DMS53 treated with DMSO at 0.1 percent for 48 hours (cell line): Measurements from ENCODE around the gene POSTN.
"Not testable (repeated sequence)": the region's sequence is repeated elsewhere in the genome, so short reads cannot be mapped to it uniquely, and the experiment has no call there.

Source experiments
- DNase-seq: peaks from one replicate; lab custom pipeline; 2025; ENCODE audit not compliant: unreplicated experiment; lab: John Stamatoyannopoulos, UW

POSTN gene

DNA sequence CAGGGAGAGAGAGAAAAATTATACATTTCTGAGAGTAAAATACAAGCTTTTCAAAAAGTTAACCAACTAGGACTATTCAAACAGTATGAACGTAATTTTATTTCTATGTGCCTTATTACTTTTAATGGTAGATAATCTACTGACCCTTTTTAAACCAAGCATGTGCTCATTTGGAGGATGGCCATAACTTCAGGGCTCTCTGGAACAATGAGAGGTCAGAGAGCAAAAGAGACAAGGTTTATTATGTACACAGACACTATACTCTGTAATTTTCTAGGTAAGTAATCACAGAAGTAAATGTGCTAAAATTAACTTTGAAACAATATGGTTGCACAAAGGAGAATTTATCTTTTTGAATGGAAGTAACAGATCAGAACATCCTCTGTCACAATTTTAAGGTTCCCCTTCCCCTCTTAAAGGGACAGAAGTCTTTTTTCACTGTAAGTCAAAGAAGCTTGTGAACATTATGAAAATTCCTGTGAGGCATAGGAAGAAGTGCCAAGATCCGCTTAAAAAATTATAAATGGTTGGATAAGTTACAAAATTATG lies 1.0 kb downstream of the POSTN start:
- DNase-seq = no peak

GRCh38 chr13:37596805-37597204 lies 1.8 kb downstream of the POSTN start:
- DNase-seq = no peak

GRCh38 chr13:37595162-37595561 lies 3.4 kb downstream of the POSTN start:
- no peak for DNase-seq

DNA sequence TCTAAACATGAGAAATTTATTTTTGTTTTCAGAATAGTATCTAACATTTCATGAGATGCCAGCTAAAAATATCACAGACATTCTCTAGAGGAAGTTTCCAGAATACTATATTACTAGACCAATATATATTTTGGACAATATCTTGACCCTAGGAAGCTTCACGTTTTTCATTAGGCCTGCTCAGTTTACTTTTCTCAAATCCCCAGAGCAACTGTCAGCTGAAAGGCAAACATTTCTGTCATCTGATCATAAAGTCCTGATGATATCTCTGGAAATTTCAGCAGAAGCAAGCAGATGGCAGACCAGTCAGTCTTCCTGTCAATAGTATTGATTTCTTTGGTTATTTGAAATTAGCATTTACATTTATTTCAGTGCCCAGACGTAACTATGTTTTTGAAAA lies 4.0 kb downstream of the POSTN start:
- peak; percentile 7 for DNase-seq

GRCh38 chr13:37589381-37589780 lies 9.2 kb downstream of the POSTN start:
- DNase-seq = not testable (repeated sequence)

DNA sequence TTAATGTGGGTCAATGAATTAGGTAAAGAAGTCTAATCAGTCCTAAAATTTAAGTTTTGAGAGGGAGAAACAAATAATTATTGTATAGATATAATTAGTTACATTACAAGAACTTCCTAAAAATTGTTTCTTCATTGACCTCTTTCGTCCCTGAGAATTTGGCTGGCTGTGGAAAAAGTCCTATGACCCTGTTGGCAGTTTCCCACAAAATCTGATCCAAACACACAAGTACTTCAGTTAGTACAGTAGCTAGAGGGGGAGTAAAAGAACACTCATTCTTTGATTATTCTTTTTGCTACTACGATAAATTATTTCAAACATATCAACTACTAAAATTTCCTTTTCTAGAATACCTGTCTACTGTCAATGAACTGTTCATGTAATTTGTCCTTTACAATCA lies 11.3 kb downstream of the POSTN start:
- DNase-seq = no peak

GRCh38 chr13:37586164-37586563 lies 12.4 kb downstream of the POSTN start:
- no peak for DNase-seq

- no peak for DNase-seq
Observed at GRCh38 chr13:37585541-37585940, 13.0 kb downstream of the POSTN start.

GRCh38 chr13:37576601-37577000 lies 22.0 kb downstream of the POSTN start:
- DNase-seq = no peak

DNA sequence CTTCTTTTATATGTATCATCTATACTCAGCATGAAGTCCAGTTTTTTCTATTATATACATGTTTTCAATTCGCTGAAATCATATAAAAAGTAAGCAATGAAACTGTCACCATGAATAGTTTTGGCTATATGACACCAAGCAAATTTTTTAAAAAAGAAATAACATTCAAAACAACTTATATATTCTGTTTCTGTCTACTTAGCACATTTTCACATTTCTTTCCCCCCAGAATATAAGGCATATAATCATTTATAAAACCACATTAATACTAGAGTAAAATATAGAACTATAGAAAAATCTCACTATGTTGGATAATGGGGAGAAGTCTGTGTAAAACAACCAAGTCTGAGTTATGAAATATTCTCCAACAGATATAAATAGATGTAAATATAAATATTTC lies 33.1 kb downstream of the POSTN start:
- DNase-seq = no peak

- DNase-seq = no peak
Observed at GRCh38 chr13:37561031-37561430, 37.5 kb downstream of the POSTN start.

DNA sequence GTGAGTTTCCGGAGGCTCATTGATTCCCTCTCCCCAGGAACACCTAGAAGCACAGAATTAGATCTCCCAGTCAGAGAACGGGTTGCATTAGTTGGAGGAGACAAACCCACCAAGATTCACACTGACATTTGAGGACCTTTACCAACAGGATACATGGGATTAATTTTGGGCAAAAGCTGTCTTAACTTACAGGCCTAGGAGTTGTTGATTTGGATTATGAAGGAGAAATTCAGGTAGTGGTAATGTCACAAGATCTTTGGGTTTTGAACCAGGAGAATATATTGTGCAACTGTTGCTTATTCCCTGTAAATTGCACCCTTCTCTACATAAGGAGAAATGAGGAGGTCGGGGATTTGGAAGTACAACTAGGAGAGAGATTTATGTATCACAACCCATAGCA lies 38.0 kb downstream of the POSTN start:
- DNase-seq = no peak

DNA sequence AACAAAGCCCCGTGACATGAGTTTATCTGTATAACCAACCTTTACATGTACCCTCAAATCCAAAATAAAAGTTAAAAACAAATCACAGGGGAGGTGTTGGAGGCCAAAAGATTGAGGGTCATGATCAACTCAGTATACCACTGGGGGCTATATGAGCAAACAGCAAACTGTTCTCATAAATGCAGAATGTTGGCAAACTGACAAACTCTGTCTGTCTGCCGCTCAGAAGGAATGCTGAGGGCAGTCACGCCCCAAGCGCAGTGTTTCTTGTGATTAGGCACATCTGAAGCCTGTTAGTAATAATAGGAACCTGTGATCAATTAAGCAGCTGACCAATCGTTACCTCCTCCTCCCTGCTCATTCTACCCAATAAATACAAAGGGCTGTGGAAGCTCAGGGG lies 39.8 kb downstream of the POSTN start:
- DNase-seq = not testable (repeated sequence)

DNA sequence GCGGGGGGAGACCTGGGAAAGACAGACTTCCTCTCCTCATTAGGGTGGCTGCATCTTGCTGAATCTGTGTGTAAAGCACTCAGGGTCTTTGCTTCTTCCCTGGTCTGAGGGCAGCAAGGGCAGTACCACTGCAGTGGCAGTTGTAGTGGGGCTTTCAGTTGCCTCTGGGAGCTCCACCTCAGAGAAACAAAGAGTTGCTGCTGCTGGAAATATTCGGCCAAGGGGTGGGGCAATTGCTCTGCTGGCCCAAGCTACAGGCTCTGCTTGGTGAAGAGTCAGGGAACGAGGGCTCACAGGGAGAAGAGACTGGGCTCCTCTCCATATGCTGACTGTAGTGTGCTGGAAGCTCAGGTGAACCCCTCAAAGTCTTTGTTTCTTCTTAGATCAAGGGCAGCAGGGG lies 52.5 kb downstream of the POSTN start:
- no peak for DNase-seq

DNA sequence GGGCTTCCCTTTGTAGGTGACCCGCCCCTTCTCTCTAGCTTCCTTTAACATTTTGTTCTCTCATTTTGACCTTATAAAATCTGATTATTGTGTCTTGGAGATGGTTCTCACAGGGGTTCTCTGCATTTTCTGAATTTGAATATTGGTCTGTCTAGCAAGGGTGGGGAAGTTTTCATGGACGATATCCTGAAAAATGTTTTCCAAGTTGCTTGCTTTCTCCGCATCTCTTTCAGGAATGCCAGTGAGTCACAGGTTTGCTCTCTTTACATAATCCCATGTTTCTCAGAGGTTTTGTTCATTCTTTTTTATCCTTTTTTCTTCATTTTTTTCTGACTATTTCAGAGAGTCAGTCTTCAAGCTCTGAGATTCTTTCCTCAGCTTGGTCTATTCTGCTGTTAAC lies 53.6 kb downstream of the POSTN start:
- no peak for DNase-seq

DNA sequence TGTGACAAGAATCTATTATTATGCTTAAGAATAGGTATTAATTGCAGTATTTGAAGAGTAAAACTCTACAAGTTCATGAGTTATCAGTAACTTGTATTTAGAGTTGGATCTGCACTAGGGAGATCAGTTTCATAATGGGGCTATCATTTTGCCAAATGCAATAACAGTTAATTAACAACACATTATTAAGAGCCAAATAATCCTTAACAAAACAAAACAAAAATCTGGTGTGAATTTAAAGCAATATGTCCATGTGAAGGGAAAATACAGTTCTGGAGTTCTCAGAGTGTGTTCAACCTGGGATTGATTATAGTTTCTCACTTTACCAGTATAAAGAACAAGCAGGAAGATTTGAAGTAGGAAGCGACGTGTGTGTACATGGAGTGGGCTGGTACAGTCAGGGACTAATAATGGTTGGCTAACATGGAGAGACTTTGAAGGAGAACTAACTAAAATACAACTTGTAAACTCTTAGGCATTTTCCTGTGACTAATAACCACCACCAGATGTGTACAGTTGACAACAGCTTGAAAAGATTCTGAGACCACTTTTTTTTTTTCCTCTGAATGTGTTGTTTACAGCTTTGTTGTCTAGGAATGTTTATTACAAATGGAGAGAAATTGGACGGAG lies 58.5 kb downstream of the POSTN start:
- DNase-seq = no peak

DNA sequence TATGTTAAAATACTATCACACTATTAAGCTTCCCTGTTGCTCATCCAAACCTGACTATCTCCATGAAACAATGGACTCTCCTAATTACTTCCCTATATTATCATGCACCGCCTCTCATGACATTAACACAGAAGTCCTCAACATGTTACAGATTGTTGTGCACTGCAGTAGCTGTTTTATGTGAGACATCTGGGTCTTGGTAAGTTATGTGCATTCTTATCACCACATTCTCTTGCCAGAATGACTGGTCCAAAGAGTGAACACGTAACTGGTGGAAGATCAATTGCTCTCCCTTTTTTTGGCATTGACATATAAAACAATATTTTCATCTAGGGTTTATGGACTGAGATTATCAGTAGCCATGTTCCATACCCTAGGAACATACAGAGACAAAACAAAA lies 59.4 kb downstream of the POSTN start:
- no peak for DNase-seq

- no peak for DNase-seq
Observed at GRCh38 chr13:37535501-37535900, 63.1 kb downstream of the POSTN start.

DNA sequence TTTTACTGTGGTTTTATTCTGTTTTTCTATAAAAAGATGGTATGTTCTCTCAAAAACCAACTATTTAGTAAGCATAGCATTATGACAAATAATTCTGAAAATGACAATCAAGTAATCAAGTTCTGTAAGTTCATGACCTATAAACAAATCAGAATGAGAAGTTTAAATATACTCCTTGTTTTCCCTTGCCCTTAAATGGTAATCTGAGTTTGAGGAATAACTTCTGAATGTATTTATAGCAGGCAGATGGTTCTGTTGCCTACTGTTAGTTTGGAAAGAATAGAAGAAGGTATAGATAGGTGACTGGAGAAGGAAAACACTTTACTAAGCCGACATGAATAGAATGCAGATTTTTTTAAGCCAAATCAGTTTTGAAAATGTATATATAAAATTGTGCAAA lies 63.9 kb downstream of the POSTN start:
- DNase-seq = no peak

DNA sequence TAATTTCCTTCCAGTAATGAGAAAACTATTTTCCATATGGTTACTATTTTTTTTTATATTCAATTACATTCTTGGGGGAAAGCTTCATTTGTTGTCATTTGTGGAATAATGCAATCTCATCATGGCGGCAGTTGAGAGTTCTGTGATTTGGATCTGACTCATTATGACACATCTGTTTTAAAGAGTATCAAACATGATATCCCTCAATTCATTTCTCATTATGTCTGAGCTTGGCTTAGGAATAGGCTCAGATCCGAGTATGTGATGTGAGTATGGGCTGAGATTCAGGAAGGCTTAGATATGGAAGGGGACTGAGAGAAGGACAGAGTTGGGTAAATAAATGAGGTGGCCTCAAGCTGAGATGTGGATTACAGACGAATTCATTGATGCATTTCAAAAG lies 64.4 kb downstream of the POSTN start:
- DNase-seq = no peak

DNA sequence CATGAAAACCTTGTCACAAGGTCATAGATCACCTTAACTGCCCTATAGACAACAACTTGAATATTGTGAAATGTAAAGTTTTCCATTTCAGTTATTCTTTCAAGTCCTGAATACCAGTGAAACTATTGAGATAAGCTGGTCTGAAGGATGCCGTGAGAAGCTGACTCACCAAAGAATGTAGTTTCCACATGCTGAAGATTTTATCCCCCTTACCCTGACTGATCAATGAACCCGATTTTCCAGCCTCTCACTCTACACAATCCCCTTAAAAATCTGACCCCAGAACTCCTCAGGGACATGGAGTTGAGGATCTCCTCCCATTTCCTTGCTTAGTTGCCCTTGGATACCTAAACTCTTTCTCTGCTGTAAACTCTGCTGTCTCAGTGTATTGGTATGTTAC lies 67.5 kb downstream of the POSTN start:
- no peak for DNase-seq

DNA sequence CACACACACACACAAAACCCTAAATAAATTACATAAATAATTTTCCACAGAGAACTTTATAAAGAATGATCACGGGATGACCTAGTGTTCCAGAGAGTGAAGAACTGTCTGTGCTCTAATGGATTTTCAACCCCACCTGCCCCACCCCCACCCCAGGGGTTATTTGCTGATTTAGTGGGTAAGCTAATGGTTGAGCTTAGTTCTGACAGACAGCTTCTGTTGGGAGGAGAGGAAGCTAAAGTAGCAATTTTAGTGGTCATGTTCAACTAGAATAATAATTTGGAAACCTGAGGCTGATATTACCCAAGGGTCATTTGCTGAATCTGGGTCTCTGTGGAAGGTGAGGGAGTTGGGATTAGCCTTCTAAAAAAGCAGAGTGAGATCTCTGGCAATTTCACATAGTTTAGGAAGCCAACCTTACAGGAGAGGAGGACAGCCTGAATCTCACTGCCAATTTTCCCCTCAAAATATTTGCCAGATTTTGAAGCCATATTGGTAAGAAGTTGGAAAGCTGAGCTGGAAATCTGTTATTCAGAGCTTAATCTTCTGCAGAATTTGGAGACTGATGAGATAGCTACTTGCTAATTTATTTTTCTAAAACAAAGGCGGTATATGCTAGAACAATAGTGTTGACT lies 68.7 kb downstream of the POSTN start:
- DNase-seq = no peak
